ENCODE results near the gene EPB42.

The EPB42 gene

GRCh38 chr15:43194795-43195194 lies 26.0 kb downstream of the EPB42 start:
- Histone ChIP-seq H3K4me3 (ENCODE audit: low read depth in 1 of 2, low read length in 2 of 2) (no peak overlapping the region), H3K4me1 (ENCODE audit: insufficient read depth, low read length) (no peaks in the 10 kb centered on the region), H4K20me1 (ENCODE audit: insufficient read depth, low read length) (no peaks in the 10 kb centered on the region)

GRCh38 chr15:43193710-43194109 lies 27.1 kb downstream of the EPB42 start:
- DNase-seq (no peak), ATAC-seq (ENCODE audit: insufficient read depth, low read depth) (no peak)
- H3K79me2 ChIP-seq (ENCODE audit: insufficient read depth, low read length), result no peaks in the 10 kb centered on the region
- H3K36me3 ChIP-seq (ENCODE audit: insufficient read depth, low read length), result peaks cover 54% of the 10 kb centered on the region
- H3K27me3 ChIP-seq (ENCODE audit: insufficient read depth, low read length, poor library complexity), result no peaks in the 10 kb centered on the region
- no peaks in the 10 kb centered on the region for H3K4me1 ChIP-seq (ENCODE audit: insufficient read depth, low read length)
- no peaks in the 10 kb centered on the region for H3K9me3 ChIP-seq (ENCODE audit: insufficient read depth, low read length, severe bottlenecking)
- no peak overlapping the region for H3K27ac ChIP-seq (ENCODE audit: low read length)
- no peak overlapping the region for H3K9ac ChIP-seq (ENCODE audit: low read depth, low read length)
- no peak for TF ChIP-seq CTCF (IDR thresholded peaks at IDR 0.05; ENCODE audit: borderline replicate concordance, extremely low read depth, low read length, poor library complexity, severe bottlenecking)
- TF ChIP-seq EZH2 (IDR thresholded peaks at IDR 0.05; ENCODE audit: borderline replicate concordance, low read depth, low read length, severe bottlenecking), result no peak
- no peaks in the 10 kb centered on the region for H4K20me1 ChIP-seq (ENCODE audit: insufficient read depth, low read length)
- no peak overlapping the region for H2AFZ ChIP-seq (ENCODE audit: low read depth, low read length)
- no peak overlapping the region for H3K4me2 ChIP-seq (ENCODE audit: insufficient read depth, low read length)
- no peak overlapping the region for H3K4me3 ChIP-seq (ENCODE audit: low read depth in 1 of 2, low read length in 2 of 2)

More at GRCh38 chr15:43194795-43195194, 26.0 kb downstream of the EPB42 start:
- Histone ChIP-seq H3K27ac (ENCODE audit: low read length) (no peak overlapping the region), H2AFZ (ENCODE audit: low read depth, low read length) (no peak overlapping the region), H3K4me2 (ENCODE audit: insufficient read depth, low read length) (no peak overlapping the region), H3K9ac (ENCODE audit: low read depth, low read length) (no peak overlapping the region), H3K36me3 (ENCODE audit: insufficient read depth, low read length) (peaks cover 46% of the 10 kb centered on the region), H3K9me3 (ENCODE audit: insufficient read depth, low read length, severe bottlenecking) (no peaks in the 10 kb centered on the region), H3K27me3 (ENCODE audit: insufficient read depth, low read length, poor library complexity) (no peaks in the 10 kb centered on the region), H3K79me2 (ENCODE audit: insufficient read depth, low read length) (no peaks in the 10 kb centered on the region)
- DNase-seq (no peak), ATAC-seq (ENCODE audit: insufficient read depth, low read depth) (no peak)
- TF ChIP-seq CTCF (IDR thresholded peaks at IDR 0.05; ENCODE audit: borderline replicate concordance, extremely low read depth, low read length, poor library complexity, severe bottlenecking) (no peak), EZH2 (IDR thresholded peaks at IDR 0.05; ENCODE audit: borderline replicate concordance, low read depth, low read length, severe bottlenecking) (no peak)

GRCh38 chr15:43190178-43190577 lies 30.6 kb downstream of the EPB42 start:
- peaks cover 17% of the 10 kb centered on the region for H3K79me2 ChIP-seq (ENCODE audit: insufficient read depth, low read length)
- peaks cover 52% of the 10 kb centered on the region for H3K36me3 ChIP-seq (ENCODE audit: insufficient read depth, low read length)
- no peaks in the 10 kb centered on the region for H4K20me1 ChIP-seq (ENCODE audit: insufficient read depth, low read length)
- H3K4me1 ChIP-seq (ENCODE audit: insufficient read depth, low read length), result peaks cover 21% of the 10 kb centered on the region
- no peaks in the 10 kb centered on the region for H3K27me3 ChIP-seq (ENCODE audit: insufficient read depth, low read length, poor library complexity)
- no peak overlapping the region for H3K27ac ChIP-seq (ENCODE audit: low read length)
- no peak overlapping the region for H3K4me3 ChIP-seq (ENCODE audit: low read depth in 1 of 2, low read length in 2 of 2)
- ATAC-seq (ENCODE audit: insufficient read depth, low read depth), result no peak
- no peak for DNase-seq
- H3K9ac ChIP-seq (ENCODE audit: low read depth, low read length), result no peak overlapping the region
- no peak overlapping the region for H3K4me2 ChIP-seq (ENCODE audit: insufficient read depth, low read length)
- no peak overlapping the region for H2AFZ ChIP-seq (ENCODE audit: low read depth, low read length)
- H3K9me3 ChIP-seq (ENCODE audit: insufficient read depth, low read length, severe bottlenecking), result no peaks in the 10 kb centered on the region
- no peak for TF ChIP-seq EZH2 (IDR thresholded peaks at IDR 0.05; ENCODE audit: borderline replicate concordance, low read depth, low read length, severe bottlenecking)
- TF ChIP-seq CTCF (IDR thresholded peaks at IDR 0.05; ENCODE audit: borderline replicate concordance, extremely low read depth, low read length, poor library complexity, severe bottlenecking), result no peak

- Histone ChIP-seq H3K27me3 (ENCODE audit: insufficient read depth, low read length, poor library complexity) (no peaks in the 10 kb centered on the region), H3K9ac (ENCODE audit: low read depth, low read length) (no peak overlapping the region), H2AFZ (ENCODE audit: low read depth, low read length) (no peak overlapping the region), H3K4me2 (ENCODE audit: insufficient read depth, low read length) (no peak overlapping the region), H3K79me2 (ENCODE audit: insufficient read depth, low read length) (peaks cover 17% of the 10 kb centered on the region), H3K27ac (ENCODE audit: low read length) (no peak overlapping the region), H3K9me3 (ENCODE audit: insufficient read depth, low read length, severe bottlenecking) (no peaks in the 10 kb centered on the region), H3K4me1 (ENCODE audit: insufficient read depth, low read length) (peaks cover 30% of the 10 kb centered on the region), H3K4me3 (ENCODE audit: low read depth in 1 of 2, low read length in 2 of 2) (no peak overlapping the region), H3K36me3 (ENCODE audit: insufficient read depth, low read length) (peaks cover 45% of the 10 kb centered on the region), H4K20me1 (ENCODE audit: insufficient read depth, low read length) (no peaks in the 10 kb centered on the region)
- no peak for TF ChIP-seq CTCF (IDR thresholded peaks at IDR 0.05; ENCODE audit: borderline replicate concordance, extremely low read depth, low read length, poor library complexity, severe bottlenecking)
- no peak for TF ChIP-seq EZH2 (IDR thresholded peaks at IDR 0.05; ENCODE audit: borderline replicate concordance, low read depth, low read length, severe bottlenecking)
- DNase-seq, result no peak
- no peak for ATAC-seq (ENCODE audit: insufficient read depth, low read depth)
Measured at GRCh38 chr15:43189296-43189695, 31.5 kb downstream of the EPB42 start.

All from DND-41 (cell line).